Effector memory CD8-positive, alpha-beta T cell (primary cell): ENCODE measurements around the gene CALN1.

Experiments
- ATAC-seq: fragments of 150-1000 bp; cut with Tn5 transposase; replicated peaks from 2 replicates; pipeline ENCODE4 v1.10.0; 2021; ENCODE audit warnings: mild to moderate bottlenecking, moderate library complexity
- DNase-seq, 3 experiments: peaks; one replicate each; pipeline ENCODE4 v3.0.0; 2021
- H3K27ac Mint-ChIP-seq, 2 donors: one replicate each; pipeline ENCODE4 v1.8.0; 2022; ENCODE audit warnings: mild to moderate bottlenecking in 2 of 2, mixed read lengths in 2 of 2, moderate library complexity in 2 of 2
- H3K27me3 Mint-ChIP-seq, 2 donors: one replicate each; pipeline ENCODE4 v1.8.0; 2022; ENCODE audit warnings: mixed read lengths in 2 of 2
- H3K36me3 Mint-ChIP-seq: one replicate; pipeline ENCODE4 v1.8.0; 2022; ENCODE audit warnings: mild to moderate bottlenecking, moderate library complexity, mixed read lengths; ENCODE audit not compliant: insufficient read depth
- H3K4me1 Mint-ChIP-seq, 2 donors: one replicate each; pipeline ENCODE4 v1.8.0; 2022; ENCODE audit warnings: low read depth in 2 of 2, mixed read lengths in 2 of 2
- H3K4me3 Mint-ChIP-seq, 2 donors: one replicate each; pipeline ENCODE4 v1.8.0; 2022; ENCODE audit warnings: mild to moderate bottlenecking in 2 of 2, mixed read lengths in 2 of 2, moderate library complexity in 2 of 2
- H3K9me3 Mint-ChIP-seq, 2 donors: one replicate each; pipeline ENCODE4 v1.8.0; 2022; ENCODE audit warnings: mixed read lengths in 2 of 2

CALN1 gene

GRCh38 chr7:72037516-72037915 is 374.6 kb downstream of the CALN1 start:
- Mint-ChIP-seq H3K36me3 (no peaks in the 10 kb centered on the region), H3K4me1 (no peaks in the 10 kb centered on the region), H3K27me3 (no peaks in the 10 kb centered on the region), H3K27ac (no peak overlapping the region), H3K4me3 (no peak overlapping the region), H3K9me3 (peaks cover 14 to 16% of the 10 kb centered on the region in 2 donors)
- ATAC-seq (no peak), DNase-seq (no peak)

- H3K27me3 Mint-ChIP-seq = no peaks in the 10 kb centered on the region
- H3K4me1 Mint-ChIP-seq = no peaks in the 10 kb centered on the region
- ATAC-seq = no peak
- no peak for DNase-seq
- no peak overlapping the region for H3K27ac Mint-ChIP-seq
- no peak overlapping the region for H3K4me3 Mint-ChIP-seq
- H3K9me3 Mint-ChIP-seq = peaks cover 12 to 14% of the 10 kb centered on the region in 2 donors
- H3K36me3 Mint-ChIP-seq = no peaks in the 10 kb centered on the region
Observed at GRCh38 chr7:72035266-72035665, 376.9 kb downstream of the CALN1 start.

GRCh38 chr7:72032934-72033333 is 379.2 kb downstream of the CALN1 start:
- H3K36me3 Mint-ChIP-seq = no peaks in the 10 kb centered on the region
- H3K4me3 Mint-ChIP-seq = no peak overlapping the region
- ATAC-seq (no peak), DNase-seq (no peak)
- peaks cover 12 to 14% of the 10 kb centered on the region in 2 donors for H3K9me3 Mint-ChIP-seq
- no peaks in the 10 kb centered on the region for H3K27me3 Mint-ChIP-seq
- H3K27ac Mint-ChIP-seq = no peak overlapping the region
- no peaks in the 10 kb centered on the region for H3K4me1 Mint-ChIP-seq

GRCh38 chr7:72030994-72031667 is 381.0 kb downstream of the CALN1 start:
- H3K9me3 Mint-ChIP-seq = peaks cover 12 to 14% of the 10 kb centered on the region in 2 donors
- H3K4me1 Mint-ChIP-seq = no peaks in the 10 kb centered on the region
- ATAC-seq (no peak), DNase-seq (no peak)
- no peak overlapping the region for H3K4me3 Mint-ChIP-seq
- H3K27ac Mint-ChIP-seq = no peak overlapping the region
- H3K27me3 Mint-ChIP-seq = no peaks in the 10 kb centered on the region
- H3K36me3 Mint-ChIP-seq = no peaks in the 10 kb centered on the region

GRCh38 chr7:72028267-72028666 is 383.9 kb downstream of the CALN1 start:
- H3K9me3 Mint-ChIP-seq = peaks cover 6 to 11% of the 10 kb centered on the region in 2 donors
- no peak for ATAC-seq
- no peaks in the 10 kb centered on the region for H3K4me1 Mint-ChIP-seq
- H3K27me3 Mint-ChIP-seq = no peaks in the 10 kb centered on the region
- no peak for DNase-seq
- H3K4me3 Mint-ChIP-seq = no peak overlapping the region
- no peak overlapping the region for H3K27ac Mint-ChIP-seq
- no peaks in the 10 kb centered on the region for H3K36me3 Mint-ChIP-seq

- no peak overlapping the region for H3K27ac Mint-ChIP-seq
- ATAC-seq = no peak
Observed at GRCh38 chr7:72025381-72025960, 386.7 kb downstream of the CALN1 start.

GRCh38 chr7:72023926-72024325 is 388.2 kb downstream of the CALN1 start:
- Mint-ChIP-seq H3K4me1 (no peaks in the 10 kb centered on the region), H3K4me3 (no peak overlapping the region), H3K36me3 (no peaks in the 10 kb centered on the region), H3K27ac (no peak overlapping the region), H3K9me3 (peaks cover 9 to 12% of the 10 kb centered on the region in 2 donors), H3K27me3 (no peaks in the 10 kb centered on the region)
- no peak for ATAC-seq
- no peak for DNase-seq

More at GRCh38 chr7:72025381-72025960, 386.7 kb downstream of the CALN1 start:
- no peaks in the 10 kb centered on the region for H3K4me1 Mint-ChIP-seq
- peaks cover 9 to 12% of the 10 kb centered on the region in 2 donors for H3K9me3 Mint-ChIP-seq
- no peak overlapping the region for H3K4me3 Mint-ChIP-seq
- no peak for DNase-seq
- H3K27me3 Mint-ChIP-seq = no peaks in the 10 kb centered on the region
- no peaks in the 10 kb centered on the region for H3K36me3 Mint-ChIP-seq

- DNase-seq = no peak
- no peak for ATAC-seq
- no peak overlapping the region for H3K27ac Mint-ChIP-seq
- no peak overlapping the region for H3K4me3 Mint-ChIP-seq
- H3K9me3 Mint-ChIP-seq = peaks cover 9 to 10% of the 10 kb centered on the region in 2 donors
- no peaks in the 10 kb centered on the region for H3K27me3 Mint-ChIP-seq
- no peaks in the 10 kb centered on the region for H3K4me1 Mint-ChIP-seq
- no peaks in the 10 kb centered on the region for H3K36me3 Mint-ChIP-seq
Observed at GRCh38 chr7:72021716-72022115, 390.4 kb downstream of the CALN1 start.

GRCh38 chr7:72020311-72020710 is 391.8 kb downstream of the CALN1 start:
- no peak overlapping the region for H3K4me3 Mint-ChIP-seq
- H3K9me3 Mint-ChIP-seq = peaks cover 9 to 10% of the 10 kb centered on the region in 2 donors
- DNase-seq (no peak), ATAC-seq (no peak)
- H3K36me3 Mint-ChIP-seq = no peaks in the 10 kb centered on the region
- H3K27me3 Mint-ChIP-seq = no peaks in the 10 kb centered on the region
- H3K27ac Mint-ChIP-seq = no peak overlapping the region
- H3K4me1 Mint-ChIP-seq = no peaks in the 10 kb centered on the region

- ATAC-seq (no peak), DNase-seq (no peak)
- Mint-ChIP-seq H3K27ac (no peak overlapping the region), H3K9me3 (peaks cover 9 to 10% of the 10 kb centered on the region in 2 donors), H3K4me3 (no peak overlapping the region), H3K27me3 (no peaks in the 10 kb centered on the region), H3K4me1 (no peaks in the 10 kb centered on the region), H3K36me3 (no peaks in the 10 kb centered on the region)
Observed at GRCh38 chr7:72019436-72019835, 392.7 kb downstream of the CALN1 start.

GRCh38 chr7:72017756-72018155 is 394.4 kb downstream of the CALN1 start:
- no peak for DNase-seq
- Mint-ChIP-seq H3K4me3 (no peak overlapping the region), H3K27me3 (no peaks in the 10 kb centered on the region), H3K9me3 (peaks cover 7 to 9% of the 10 kb centered on the region in 2 donors), H3K36me3 (no peaks in the 10 kb centered on the region), H3K4me1 (no peaks in the 10 kb centered on the region), H3K27ac (no peak overlapping the region)
- no peak for ATAC-seq

- H3K27ac Mint-ChIP-seq = no peak overlapping the region
Observed at GRCh38 chr7:72016574-72016973, 395.6 kb downstream of the CALN1 start.

GRCh38 chr7:72015136-72015535 is 397.0 kb downstream of the CALN1 start:
- peaks cover 4% of the 10 kb centered on the region for H3K36me3 Mint-ChIP-seq
- H3K27me3 Mint-ChIP-seq = no peaks in the 10 kb centered on the region
- DNase-seq (no peak), ATAC-seq (no peak)
- H3K27ac Mint-ChIP-seq = no peak overlapping the region
- no peaks in the 10 kb centered on the region for H3K4me1 Mint-ChIP-seq
- H3K9me3 Mint-ChIP-seq = peaks cover 0 to 1% of the 10 kb centered on the region in 2 donors
- no peak overlapping the region for H3K4me3 Mint-ChIP-seq

More at GRCh38 chr7:72016574-72016973, 395.6 kb downstream of the CALN1 start:
- ATAC-seq (no peak), DNase-seq (no peak)
- Mint-ChIP-seq H3K9me3 (peaks cover under 1 to 2% of the 10 kb centered on the region in 2 donors), H3K4me1 (no peaks in the 10 kb centered on the region), H3K36me3 (no peaks in the 10 kb centered on the region), H3K27me3 (no peaks in the 10 kb centered on the region), H3K4me3 (no peak overlapping the region)

GRCh38 chr7:72007018-72007417 is 405.1 kb downstream of the CALN1 start:
- Mint-ChIP-seq H3K4me3 (no peak overlapping the region), H3K27me3 (no peaks in the 10 kb centered on the region), H3K9me3 (peaks cover 0 to 4% of the 10 kb centered on the region in 2 donors), H3K4me1 (no peaks in the 10 kb centered on the region), H3K36me3 (peaks cover 7% of the 10 kb centered on the region), H3K27ac (no peak overlapping the region)
- DNase-seq (no peak), ATAC-seq (no peak)
